NCI-H510A treated with DMSO at 0.1 percent for 48 hours (cell line): Measurements from ENCODE around the gene KRTAP19-6.
"Not testable (repeated sequence)": the region's sequence is repeated elsewhere in the genome, so short reads cannot be mapped to it uniquely, and the experiment has no call there.

Experiments used
- DNase-seq: peaks from one replicate; lab custom pipeline; 2025; lab: John Stamatoyannopoulos, UW

The KRTAP19-6 gene

GRCh38 chr21:30541764-30542163 lies at the start of gene KRTAP19-6:
KRTAP19-6 (minus strand) TSS chr21:30541864; CDS start chr21:30541833, 31 bp downstream.
- no peak for DNase-seq

GRCh38 chr21:30590297-30590696 lies 48.6 kb upstream of the KRTAP19-6 start, which contains the start of gene KRTAP22-2:
KRTAP22-2 (minus strand) TSS chr21:30590397.
- DNase-seq, result no peak

- no peak for DNase-seq
Measured at GRCh38 chr21:30582870-30583269, 41.2 kb upstream of the KRTAP19-6 start.

GRCh38 chr21:30580132-30580531 lies 38.5 kb upstream of the KRTAP19-6 start:
- no peak for DNase-seq

- DNase-seq, result no peak
Measured at GRCh38 chr21:30579346-30579745, 37.7 kb upstream of the KRTAP19-6 start.

GRCh38 chr21:30577766-30578165 lies 36.1 kb upstream of the KRTAP19-6 start:
- no peak for DNase-seq

- no peak for DNase-seq
Measured at GRCh38 chr21:30567617-30568016, 26.0 kb upstream of the KRTAP19-6 start.

- DNase-seq, result no peak
Measured at GRCh38 chr21:30563630-30564029, 22.0 kb upstream of the KRTAP19-6 start.

- DNase-seq, result no peak
Measured at GRCh38 chr21:30563072-30563471, 21.4 kb upstream of the KRTAP19-6 start.

- no peak for DNase-seq
Measured at GRCh38 chr21:30561957-30562356, 20.3 kb upstream of the KRTAP19-6 start.

GRCh38 chr21:30561264-30561895 lies 19.7 kb upstream of the KRTAP19-6 start, which contains the start of gene KRTAP19-7:
KRTAP19-7 (minus strand) TSS chr21:30561314; CDS start chr21:30561289, 25 bp downstream.
- no peak for DNase-seq

GRCh38 chr21:30555095-30555494 lies 13.4 kb upstream of the KRTAP19-6 start:
- DNase-seq, result no peak

- no peak for DNase-seq
Measured at GRCh38 chr21:30552782-30553181, 11.1 kb upstream of the KRTAP19-6 start.

GRCh38 chr21:30518876-30519275 lies 22.8 kb downstream of the KRTAP19-6 start:
- DNase-seq, result no peak

- DNase-seq, result no peak
Measured at GRCh38 chr21:30515681-30516080, 26.0 kb downstream of the KRTAP19-6 start.

GRCh38 chr21:30505621-30506205 lies 36.0 kb downstream of the KRTAP19-6 start:
- DNase-seq, result not testable (repeated sequence)

GRCh38 chr21:30502041-30502440 lies 39.6 kb downstream of the KRTAP19-6 start, which contains the start of gene KRTAP19-5:
KRTAP19-5 (minus strand) TSS chr21:30502141; CDS start chr21:30502090, 51 bp downstream.
- no peak for DNase-seq

GRCh38 chr21:30497065-30497464 lies 44.6 kb downstream of the KRTAP19-6 start, which contains the start of gene KRTAP19-4:
KRTAP19-4 (minus strand) TSS chr21:30497165; CDS start chr21:30497110, 55 bp downstream.
- DNase-seq, result no peak

GRCh38 chr21:30491963-30492428 lies 49.7 kb downstream of the KRTAP19-6 start, which contains the start of gene KRTAP19-3:
KRTAP19-3 (minus strand) TSS chr21:30492013; CDS start chr21:30491957, 56 bp downstream.
- DNase-seq, result no peak
